ENCODE results near the gene NR3C2. TPM values are rescaled to one million over a fixed set of nuclear protein-coding genes. Genes with fewer than 3 reads are reported as not detected.

NR3C2 gene
- total and polyA plus RNA-seq, 2 of the 4 experiments (the other 2 are of a cell fraction), result 1.1 to 2.3 TPM

GRCh38 chr4:148354186-148354585, 88.0 kb downstream of the NR3C2 start:
- no peak overlapping the region for H2BK15ac ChIP-seq (ENCODE audit: low read depth, low read length)
- no peaks in the 10 kb centered on the region for H3K79me1 ChIP-seq (ENCODE audit: low read depth in 1 of 2, low read length in 2 of 2)
- no CpG with 5 or more reads among the region's 4 CpGs for WGBS, 2 experiments (ENCODE audit: extremely low coverage in 2 of 2, insufficient read length in 1 of 2)
- H3K4me2 ChIP-seq (ENCODE audit: low read depth, low read length), result no peak overlapping the region
- no peak overlapping the region for H3K4me3 ChIP-seq (ENCODE audit: insufficient read depth, low read depth, low read length)
- no peak overlapping the region for H2BK120ac ChIP-seq (ENCODE audit: low read depth, low read length)
- TF ChIP-seq POLR2A (IDR thresholded peaks at IDR 0.05; ENCODE audit: low read depth, low read length), result no peak
- TF ChIP-seq USF2 (IDR thresholded peaks at IDR 0.05; ENCODE audit: low read depth, low read length), result no peak
- TF ChIP-seq MXI1 (IDR thresholded peaks at IDR 0.05; ENCODE audit: borderline replicate concordance, low read depth, low read length), result no peak
- no peak for TF ChIP-seq FOS (IDR thresholded peaks at IDR 0.05; ENCODE audit: low read depth, low read length)
- TF ChIP-seq RCOR1 (IDR thresholded peaks at IDR 0.05; ENCODE audit: insufficient replicate concordance, low read length), result no peak
- no peak for TF ChIP-seq NFE2L2 (IDR thresholded peaks at IDR 0.05; ENCODE audit: low read depth, low read length)
- TF ChIP-seq BHLHE40 (IDR thresholded peaks at IDR 0.05; ENCODE audit: low read depth, low read length), result no peak
- TF ChIP-seq CEBPB (IDR thresholded peaks at IDR 0.05; ENCODE audit: low read depth, low read length), result no peak
- TF ChIP-seq SMC3 (IDR thresholded peaks at IDR 0.05; ENCODE audit: low read depth, low read length), result no peak
- TF ChIP-seq CTCF (conservative IDR thresholded peaks at IDR 0.05; ENCODE audit: low read depth, low read length), result no peak
- TF ChIP-seq MAFK (IDR thresholded peaks at IDR 0.05; ENCODE audit: low read depth, low read length), result no peak
- no peak for TF ChIP-seq RAD21 (IDR thresholded peaks at IDR 0.05; ENCODE audit: low read length)
- no peak for TF ChIP-seq ELK1 (IDR thresholded peaks at IDR 0.05; ENCODE audit: borderline replicate concordance, low read depth, low read length)
- TF ChIP-seq MAZ (IDR thresholded peaks at IDR 0.05; ENCODE audit: borderline replicate concordance, low read depth, low read length), result no peak
- H2BK20ac ChIP-seq (ENCODE audit: low read depth, low read length), result no peak overlapping the region
- no peaks in the 10 kb centered on the region for H3K9me1 ChIP-seq (ENCODE audit: insufficient read depth, low read length)
- H3K18ac ChIP-seq (ENCODE audit: low read depth, low read length), result no peak overlapping the region
- H4K20me1 ChIP-seq (ENCODE audit: insufficient read depth, low read length), result no peaks in the 10 kb centered on the region
- no peak overlapping the region for H3K9ac ChIP-seq (ENCODE audit: low read depth, low read length)
- no peak overlapping the region for H3K14ac ChIP-seq (replicated peaks; ENCODE audit: low read depth, low read length)
- H3K27me3 ChIP-seq (ENCODE audit: control insufficient read depth, insufficient read depth, low read length), result no peaks in the 10 kb centered on the region
- H3K4me1 ChIP-seq (ENCODE audit: control insufficient read depth, insufficient read depth, low read length), result no peaks in the 10 kb centered on the region
- H2BK5ac ChIP-seq (ENCODE audit: low read depth, low read length, poor library complexity, severe bottlenecking), result no peak overlapping the region
- H4K8ac ChIP-seq (ENCODE audit: low read depth in 2 of 2, low read length in 2 of 2), result no peak overlapping the region
- no peak overlapping the region for H4K91ac ChIP-seq (ENCODE audit: insufficient read depth, low read depth, low read length)
- no peak overlapping the region for H3K27ac ChIP-seq (ENCODE audit: insufficient read depth, low read length)
- ChIA-PET CTCF (no interaction called here), POLR2A (ENCODE audit: unreplicated experiment) (no interaction called here)
- no peak overlapping the region for H2AK9ac ChIP-seq (replicated peaks; ENCODE audit: low read depth, low read length, poor library complexity)
- no peak for DNase-seq
- dilution Hi-C loops (cut with HindIII; ENCODE audit: low sequenced_read_pairs, unreplicated experiment) (no loop called here), in situ Hi-C loops (cut with MboI; ENCODE audit: low sequenced_read_pairs) (no loop called here), intact Hi-C loops (cut with micrococcal nuclease) (no loop called here)
- H3K4ac ChIP-seq (ENCODE audit: low read depth, low read length), result no peak overlapping the region
- H2AK5ac ChIP-seq (ENCODE audit: low read depth, low read length), result no peak overlapping the region
- H3K36me3 ChIP-seq (ENCODE audit: control insufficient read depth, insufficient read depth, low read length), result no peaks in the 10 kb centered on the region
- no peak overlapping the region for H3K23ac ChIP-seq (ENCODE audit: low read depth, low read length)
- H4K5ac ChIP-seq (ENCODE audit: low read depth, low read length), result no peak overlapping the region
- BruUV-seq (replicated peaks), result no TSS peak
- H3K9me3 ChIP-seq (ENCODE audit: control insufficient read depth, insufficient read depth, low read length), result no peaks in the 10 kb centered on the region
- ATAC-seq (ENCODE audit: low read depth), result no peak
- no peak overlapping the region for H3K56ac ChIP-seq (ENCODE audit: extremely low read depth, insufficient read depth, low read length)
- no peak overlapping the region for H2AFZ ChIP-seq (replicated peaks; ENCODE audit: low read length, poor library complexity)

Data from IMR-90 (cell line).